HepG2 (cell line): Measurements from ENCODE around the gene KRTAP10-9. TPM values are rescaled to one million over a fixed set of nuclear protein-coding genes. Genes with fewer than 3 reads are reported as not detected.

Source experiments
- PHF8 ChIP-seq: sonication (generic); formaldehyde crosslinking; IDR thresholded peaks from 2 replicates; pipeline ENCODE4 v1.5.0; 2020; ENCODE audit warnings: missing genetic modification reagents
- ZNF646 ChIP-seq: sonication (generic); formaldehyde crosslinking; IDR thresholded peaks from 2 replicates; pipeline ENCODE4 v1.9.0; 2021; ENCODE audit warnings: mild to moderate bottlenecking, missing genetic modification reagents
- polyA plus RNA-seq, 8 experiments: library from polyadenylated mRNA; depleted of rRNA in 3 of 8; stranded (reverse) in 7 of 8; unstranded in 1 of 8; fragments of >200 nt; fragmentation: Illumina TruSeq in 4 of 8; extraction: Trizol in 4 of 8; gene quantifications; 2 replicates each; pipeline versions ENCODE4 v1.2.1 to v1.2.3, GENCODE V29; 2011 to 2016; ENCODE audit warnings: low read depth in 4 of 8, missing spikeins in 1 of 8, mixed read lengths in 1 of 8; ENCODE audit not compliant: insufficient read depth in 1 of 8
- total RNA-seq, 5 experiments: library from RNA; depleted of rRNA; stranded (reverse); fragments of >200 nt; fragmentation: Illumina TruSeq; extraction: Trizol; gene quantifications; 2 replicates each; pipeline ENCODE4 v1.2.3, GENCODE V29; 2016; ENCODE audit warnings: low read depth in 1 of 5
- TF ChIP-seq, protein P1 (sequence below): sonication (generic); formaldehyde crosslinking; IDR thresholded peaks from 2 replicates; pipeline ENCODE4 v1.8.1; 2022; ENCODE audit warnings: low read depth, mild to moderate bottlenecking, missing genetic modification reagents

KRTAP10-9 gene
- total and polyA plus RNA-seq, 2 of the 13 experiments (the other 11 are each of a cell fraction or from before 2014, with no cell fraction given): not detected

- TF ChIP-seq PHF8 (CRISPR knock-in tag) (no peak), ZNF646 (CRISPR knock-in tag) (no peak)
- TF ChIP-seq, protein P1, sequence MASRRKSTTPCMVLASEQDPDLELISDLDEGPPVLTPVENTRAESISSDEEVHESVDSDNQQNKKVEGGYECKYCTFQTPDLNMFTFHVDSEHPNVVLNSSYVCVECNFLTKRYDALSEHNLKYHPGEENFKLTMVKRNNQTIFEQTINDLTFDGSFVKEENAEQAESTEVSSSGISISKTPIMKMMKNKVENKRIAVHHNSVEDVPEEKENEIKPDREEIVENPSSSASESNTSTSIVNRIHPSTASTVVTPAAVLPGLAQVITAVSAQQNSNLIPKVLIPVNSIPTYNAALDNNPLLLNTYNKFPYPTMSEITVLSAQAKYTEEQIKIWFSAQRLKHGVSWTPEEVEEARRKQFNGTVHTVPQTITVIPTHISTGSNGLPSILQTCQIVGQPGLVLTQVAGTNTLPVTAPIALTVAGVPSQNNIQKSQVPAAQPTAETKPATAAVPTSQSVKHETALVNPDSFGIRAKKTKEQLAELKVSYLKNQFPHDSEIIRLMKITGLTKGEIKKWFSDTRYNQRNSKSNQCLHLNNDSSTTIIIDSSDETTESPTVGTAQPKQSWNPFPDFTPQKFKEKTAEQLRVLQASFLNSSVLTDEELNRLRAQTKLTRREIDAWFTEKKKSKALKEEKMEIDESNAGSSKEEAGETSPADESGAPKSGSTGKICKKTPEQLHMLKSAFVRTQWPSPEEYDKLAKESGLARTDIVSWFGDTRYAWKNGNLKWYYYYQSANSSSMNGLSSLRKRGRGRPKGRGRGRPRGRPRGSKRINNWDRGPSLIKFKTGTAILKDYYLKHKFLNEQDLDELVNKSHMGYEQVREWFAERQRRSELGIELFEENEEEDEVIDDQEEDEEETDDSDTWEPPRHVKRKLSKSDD (CRISPR knock-in tag): no peak
These were observed 44.8 kb upstream of the KRTAP10-9 start (continued) for GRCh38 chr21:44582055-44582454.
